Activated effector memory CD4-positive, alpha-beta T cell treated with anti-CD3 and anti-CD28 coated beads, Interleukin-2, amount 50 U/mL, for 16 hours (primary cell): ENCODE data around the gene FXYD5.
"Not testable (repeated sequence)": the region's sequence is repeated elsewhere in the genome, so short reads cannot be mapped to it uniquely, and the experiment has no call there.

Experiments
- DNase-seq: peaks from one replicate; pipeline ENCODE4 v3.0.0-alpha.2; 2020

FXYD5 gene

DNA sequence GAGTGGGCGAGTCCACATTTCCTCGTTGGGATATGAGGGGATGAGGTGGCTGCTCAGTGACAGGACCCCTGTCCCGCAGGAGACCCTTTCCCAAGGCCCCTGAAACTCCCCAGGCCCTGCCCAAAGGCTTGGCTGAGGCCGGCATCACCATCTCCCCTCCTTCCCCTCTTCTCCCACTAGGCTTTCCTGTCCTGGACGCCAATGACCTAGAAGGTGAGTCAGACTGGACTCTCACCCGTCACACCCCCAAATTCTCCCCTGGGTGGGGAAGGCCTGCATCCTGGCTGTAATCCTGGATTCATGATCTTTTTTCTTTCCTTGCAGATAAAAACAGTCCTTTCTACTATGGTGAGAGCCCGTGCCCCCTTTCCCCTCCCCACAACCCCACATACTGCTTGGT, 33.6 kb upstream of the FXYD5 start:
- no peak for DNase-seq

- DNase-seq = no peak
Observed at GRCh38 chr19:35122687-35123551, 31.6 kb upstream of the FXYD5 start.

- DNase-seq = no peak
Observed at GRCh38 chr19:35123573-35123972, 31.0 kb upstream of the FXYD5 start.

DNA sequence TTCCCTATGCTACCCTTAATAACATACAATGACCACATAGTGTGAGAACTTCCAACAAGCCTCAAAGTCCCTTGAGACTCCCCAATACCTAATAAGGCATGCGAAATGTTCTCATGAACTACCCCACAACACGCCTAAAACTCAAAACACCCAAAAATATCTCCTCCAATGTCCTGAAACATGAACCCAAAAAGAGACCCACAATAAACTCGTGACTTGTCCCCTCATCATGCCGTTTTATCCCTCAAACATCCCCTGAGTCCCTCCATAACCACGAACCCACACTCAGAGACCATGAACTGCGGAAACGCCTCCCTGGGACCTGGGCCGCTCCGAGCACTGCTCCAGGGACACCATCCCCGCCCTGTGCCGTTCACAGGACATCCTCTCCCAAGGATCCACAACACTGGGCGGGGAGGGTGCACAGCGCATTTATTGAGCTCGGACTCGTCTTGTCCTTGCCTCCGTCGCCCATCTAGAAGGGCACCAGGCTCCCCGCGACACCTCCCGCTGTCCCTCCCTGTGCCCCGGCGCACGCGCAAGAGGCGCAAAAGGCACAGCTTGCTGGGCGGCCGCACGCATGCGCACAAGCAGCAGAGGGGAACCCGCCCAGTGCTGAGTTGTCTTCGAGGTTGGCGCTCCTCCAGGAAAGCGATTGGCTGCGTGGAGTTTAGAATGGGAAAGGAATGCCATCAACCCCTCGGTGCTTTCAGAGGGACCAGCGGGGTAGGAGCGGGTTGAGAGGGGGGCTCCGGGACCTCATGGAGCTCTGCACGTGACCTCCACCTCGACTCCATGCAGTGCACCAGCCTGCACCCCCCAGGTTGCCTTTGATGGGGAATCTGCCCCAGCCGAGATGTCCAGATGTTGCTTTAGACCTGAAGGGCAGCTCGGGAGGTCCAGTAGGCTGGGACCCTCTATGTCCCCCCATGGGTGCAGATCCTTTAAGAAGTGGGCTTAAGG, 30.2 kb upstream of the FXYD5 start:
- peak; percentile 95 for DNase-seq

- no peak for DNase-seq
Observed at GRCh38 chr19:35125270-35125717, 29.2 kb upstream of the FXYD5 start.

GRCh38 chr19:35125749-35126623, 28.5 kb upstream of the FXYD5 start:
- no peak for DNase-seq

DNA sequence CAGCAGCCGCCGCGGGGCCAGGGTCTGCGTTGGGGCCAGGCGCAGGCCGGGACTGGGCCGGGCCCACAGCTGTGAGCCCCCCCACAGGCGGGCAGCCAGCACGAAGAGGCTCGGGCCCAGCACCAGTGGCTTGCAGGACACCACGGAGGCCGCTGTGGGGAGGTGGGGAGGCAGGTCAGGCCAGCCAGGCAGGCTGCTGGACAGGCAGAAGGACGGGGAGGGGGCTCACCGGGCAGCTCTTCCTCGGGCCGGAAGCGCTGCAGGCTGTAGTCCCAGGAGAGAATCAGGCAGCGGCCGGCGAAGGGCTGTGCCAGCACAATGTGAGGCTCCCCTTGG, 27.9 kb upstream of the FXYD5 start:
- DNase-seq = no peak

GRCh38 chr19:35127871-35128270, 26.7 kb upstream of the FXYD5 start:
- DNase-seq = no peak

DNA sequence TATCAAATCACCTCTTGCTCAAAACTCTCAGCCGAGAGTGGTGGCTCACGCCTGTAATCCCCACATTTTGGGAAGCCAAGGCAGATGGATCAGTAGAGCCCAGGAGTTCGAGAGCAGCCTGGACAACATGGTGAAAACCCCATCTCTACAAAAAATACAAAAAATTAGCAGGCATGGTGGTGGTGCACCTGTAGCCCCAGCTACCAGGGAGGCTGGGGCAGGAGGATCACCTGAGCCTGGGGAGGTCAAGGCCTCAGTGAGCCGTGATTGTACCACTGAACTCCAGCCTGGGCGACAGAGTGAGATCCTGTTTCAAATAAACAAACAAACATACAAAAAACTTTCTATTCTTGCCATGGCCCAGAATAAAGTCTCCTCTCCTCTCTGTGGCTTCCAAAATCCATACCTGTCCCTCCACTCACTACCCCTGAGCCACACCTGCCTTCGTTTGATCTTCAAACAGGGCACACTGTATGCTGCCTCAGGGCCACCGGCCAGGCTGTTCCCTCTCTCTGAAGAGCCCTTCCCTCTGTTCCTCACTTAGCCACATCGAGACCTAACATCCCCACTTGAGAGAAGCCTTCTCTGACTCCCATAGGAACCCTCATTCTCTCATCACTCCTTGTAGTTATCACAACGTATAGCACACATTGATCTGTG, 26.0 kb upstream of the FXYD5 start:
- DNase-seq = no peak

- DNase-seq = not testable (repeated sequence)
Observed at GRCh38 chr19:35129724-35130274, 24.7 kb upstream of the FXYD5 start.

GRCh38 chr19:35130761-35131720, 23.5 kb upstream of the FXYD5 start:
- DNase-seq = no peak

GRCh38 chr19:35132254-35132653, 22.3 kb upstream of the FXYD5 start:
- DNase-seq = no peak

- DNase-seq = no peak
Observed at GRCh38 chr19:35133826-35134225, 20.7 kb upstream of the FXYD5 start.

DNA sequence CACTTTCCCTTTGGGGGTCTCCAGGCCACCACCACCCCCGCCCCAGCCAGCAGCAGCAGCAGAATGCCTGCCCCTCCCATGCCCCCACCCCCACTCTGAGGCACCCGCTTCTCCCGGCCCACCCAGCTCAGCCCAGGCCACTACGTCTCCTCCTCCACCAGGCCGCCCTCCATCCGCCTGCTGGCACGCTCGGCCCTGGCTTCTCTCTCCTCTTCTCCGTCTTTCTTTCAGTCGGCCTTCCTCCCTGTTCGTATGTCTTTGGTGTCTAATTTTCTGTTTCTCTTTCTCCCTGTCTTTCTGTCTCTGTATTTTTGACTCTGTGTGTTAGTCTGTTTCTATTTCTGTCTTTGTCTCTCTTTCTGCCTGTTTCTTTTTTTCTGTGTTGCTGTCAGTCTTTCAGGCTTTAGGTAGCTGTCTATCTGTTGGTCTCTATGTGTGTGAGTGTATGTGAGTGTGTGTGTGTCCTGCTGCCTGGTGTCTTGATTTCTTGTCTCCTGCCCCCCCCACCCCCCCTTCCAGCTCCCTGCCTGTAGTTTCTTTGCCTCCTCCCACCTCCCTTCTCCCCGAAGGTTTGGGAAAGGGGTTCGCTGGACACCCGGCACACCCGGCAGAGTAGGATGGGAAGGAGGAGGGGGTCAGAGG, 19.8 kb upstream of the FXYD5 start, which contains the start of gene LGI4:
TSS of gene LGI4 (minus strand) at position 459 of the 642 bp plus-strand sequence. CDS start at position 80, 379 bp downstream.
- no peak for DNase-seq

GRCh38 chr19:35135389-35135909, 19.1 kb upstream of the FXYD5 start:
- DNase-seq = peak; percentile 87

DNA sequence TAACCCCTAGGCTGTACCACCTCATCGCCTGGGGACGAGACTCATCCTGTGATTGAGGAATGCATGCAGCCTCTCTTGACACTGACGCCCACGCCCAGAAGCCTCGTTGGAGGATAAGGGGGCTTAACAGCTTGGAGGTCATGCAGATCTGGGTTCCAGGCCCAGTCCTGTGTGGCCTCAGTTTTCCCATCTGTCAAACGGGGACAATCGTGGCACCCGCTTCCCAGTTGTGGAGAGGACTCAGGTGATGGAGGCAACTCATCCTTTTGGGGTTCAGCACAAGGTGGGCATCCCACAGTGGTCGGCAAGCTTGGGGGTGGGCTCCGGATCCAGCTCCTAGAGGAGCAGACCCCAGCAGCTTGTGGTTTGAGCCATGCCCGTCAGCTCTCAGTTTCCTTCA, 18.3 kb upstream of the FXYD5 start:
- no peak for DNase-seq

DNA sequence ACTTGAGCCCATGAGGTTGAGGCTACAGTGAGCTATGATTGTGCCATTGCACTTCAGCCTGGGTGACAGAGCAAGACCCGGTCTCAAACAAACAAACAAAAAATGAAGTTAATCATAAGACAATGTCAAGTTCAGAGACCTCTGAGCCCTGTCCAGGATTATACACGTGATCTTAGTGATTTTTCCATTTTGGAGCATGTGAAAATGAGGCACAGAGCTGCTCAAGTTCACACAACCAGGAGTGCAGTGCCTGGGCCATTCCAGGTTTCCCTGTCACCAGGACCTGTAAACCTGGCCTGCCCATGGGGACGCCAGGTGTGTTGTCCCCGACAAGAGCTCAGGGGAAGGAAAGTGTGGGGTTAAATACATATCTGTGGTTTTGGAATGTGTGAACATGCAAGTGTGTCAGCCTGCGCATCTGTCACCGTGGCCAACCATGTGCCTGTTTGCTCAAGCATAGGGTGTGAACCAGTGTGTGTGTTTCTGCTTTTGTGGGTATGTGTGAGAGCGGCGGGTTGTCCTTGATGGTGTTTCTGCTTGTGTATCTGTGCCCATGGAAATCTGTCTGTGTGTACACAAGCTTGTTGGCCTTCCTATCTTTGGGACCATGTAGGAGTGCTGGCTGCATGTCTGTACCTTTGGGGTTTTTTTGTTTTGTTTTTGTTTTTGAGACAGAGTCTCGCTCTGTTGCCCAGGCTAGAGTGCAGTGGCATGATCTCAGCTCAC, 17.4 kb upstream of the FXYD5 start:
- no peak for DNase-seq

- DNase-seq = no peak
Observed at GRCh38 chr19:35138305-35138892, 16.1 kb upstream of the FXYD5 start, which contains the start of gene FXYD1. FXYD1 (plus strand) TSS chr19:35138824; CDS start chr19:35140080, 1,256 bp downstream.
